GM12878 (cell line): Measurements from ENCODE around the gene TIGAR. TPM values are rescaled to one million over a fixed set of nuclear protein-coding genes. Genes with fewer than 3 reads are reported as not detected.

ENCODE experiments used
- ATAC-seq: fragments of 200-7000 bp; cut with Tn5 transposase; 3 replicates; pipeline ENCODE4 v1.9.1; 2020; ENCODE audit warnings: mild to moderate bottlenecking, moderate library complexity
- BruUV-seq: library from RNA; stranded (reverse); fragments of 400-500 nt; replicated peaks from 2 replicates; lab custom pipeline; 2021; lab: Mats Ljungman, UMichigan
- CTCF ChIA-PET: fragments of 300-600 bp; sonication (Branson Sonifier 250); formaldehyde crosslinking; extraction: SDS; loops from one replicate; lab custom pipeline; 2021; ENCODE audit warnings: inconsistent platforms; lab: Yijun Ruan, JAX
- POLR2A ChIA-PET: fragments of 350-600 bp; formaldehyde crosslinking; extraction: SDS; loops from one replicate; lab custom pipeline; 2021; ENCODE audit warnings: inconsistent platforms; lab: Charles Lee
- RAD21 ChIA-PET: fragments of 300-600 bp; sonication (Branson Sonifier 250); formaldehyde crosslinking; loops from one replicate; lab custom pipeline; 2023; ENCODE audit warnings: antibody characterized with exemption; ENCODE audit not compliant: unreplicated experiment; lab: Charles Lee
- SMC1A ChIA-PET: fragments of 300-600 bp; sonication (Branson Sonifier 250); formaldehyde crosslinking; loops from one replicate; lab custom pipeline; 2023; ENCODE audit not compliant: unreplicated experiment, uncharacterized antibody; lab: Charles Lee
- DNase-seq: peaks from one replicate; pipeline ENCODE4 v3.0.0-alpha.2; 2011; ENCODE audit warnings: low read depth, low spot score
- FAIRE-seq: peaks from 3 replicates; lab custom pipeline; 2011; peaks lifted over from hg19 to GRCh38; lab: Jason Lieb, UNC
- H2AFZ ChIP-seq: 2 replicates; pipeline ENCODE4 v1.6.0; 2011; ENCODE audit warnings: low read depth, low read length, control low read depth; ENCODE audit not compliant: control insufficient read depth
- H3K27ac ChIP-seq: 2 replicates; pipeline ENCODE4 v1.5.1; 2011; ENCODE audit warnings: control low read depth; ENCODE audit not compliant: control insufficient read depth, insufficient read depth
- H3K27me3 ChIP-seq, 2 experiments: replicated peaks in 1 of 2; 2 replicates each; pipeline versions ENCODE4 v1.6.0 to v1.6.1; 2011; ENCODE audit warnings: low read length in 1 of 2; ENCODE audit not compliant: control insufficient read depth in 2 of 2, insufficient read depth in 2 of 2
- H3K36me3 ChIP-seq, 2 experiments: 2 replicates each; pipeline ENCODE4 v1.5.1; 2011; ENCODE audit warnings: low read length in 1 of 2; ENCODE audit not compliant: control insufficient read depth in 2 of 2, insufficient read depth in 2 of 2
- H3K4me1 ChIP-seq: 2 replicates; pipeline ENCODE4 v1.6.1; 2011; ENCODE audit warnings: mild to moderate bottlenecking, low read length, moderate library complexity, mixed read lengths; ENCODE audit not compliant: control insufficient read depth, insufficient read depth
- H3K4me2 ChIP-seq: 2 replicates; pipeline ENCODE4 v1.6.0; 2011; ENCODE audit warnings: control low read depth; ENCODE audit not compliant: control insufficient read depth, insufficient read depth
- H3K4me3 ChIP-seq: fragments of 200-600 bp; sonication (generic); 2 replicates; pipeline ENCODE4 v1.5.1; 2016
- H3K79me2 ChIP-seq: 2 replicates; pipeline ENCODE4 v1.6.0; 2011; ENCODE audit warnings: low read length; ENCODE audit not compliant: control insufficient read depth, insufficient read depth
- H3K9ac ChIP-seq: 2 replicates; pipeline ENCODE4 v1.8.0; 2011; ENCODE audit warnings: low read length, control low read depth, mixed read lengths; ENCODE audit not compliant: control insufficient read depth, insufficient read depth
- H3K9me3 ChIP-seq: replicated peaks from 3 replicates; pipeline ENCODE4 v1.5.1; 2011; ENCODE audit warnings: mild to moderate bottlenecking, low read length; ENCODE audit not compliant: control insufficient read depth, insufficient read depth
- H4K20me1 ChIP-seq: 2 replicates; pipeline ENCODE4 v1.6.0; 2011; ENCODE audit not compliant: control insufficient read depth, insufficient read depth
- KLF5 ChIP-seq: fragments of 450-650 bp; IDR thresholded peaks from 2 replicates; pipeline ENCODE4 v1.6.1; 2014; ENCODE audit warnings: mild to moderate bottlenecking; ENCODE audit not compliant: partially characterized antibody
- MYC ChIP-seq: IDR thresholded peaks from 2 replicates; pipeline ENCODE4 v1.6.1; 2011; ENCODE audit warnings: mild to moderate bottlenecking, low read length, moderate library complexity, inconsistent platforms; ENCODE audit not compliant: insufficient read depth, insufficient replicate concordance, insufficient read length, severe bottlenecking
- POLR2AphosphoS5 ChIP-seq: IDR thresholded peaks from 2 replicates; pipeline ENCODE4 v1.6.1; 2011; ENCODE audit warnings: mild to moderate bottlenecking, low read length, inconsistent platforms
- whole genome bisulfite sequencing: methylation state at CpG from one replicate; pipeline ENCODE4 v1.1.6; 2016; ENCODE audit warnings: low lambda C conversion rate; ENCODE audit not compliant: insufficient replicate concordance, insufficient coverage; ENCODE audit errors: missing lambda C conversion rate; 5-methylcytosine and 5-hydroxymethylcytosine counted together
- in situ Hi-C: fragments of 300-500 bp; cut with MboI; formaldehyde crosslinking; loops from 9 replicates; pipeline ENCODE4 v1.14.3; 2018; ENCODE audit warnings: mixed read lengths
- intact Hi-C: fragments of 100-400 bp; cut with micrococcal nuclease; formaldehyde crosslinking; loops from one replicate; pipeline ENCODE4 v1.14.2; 2022; ENCODE audit not compliant: unreplicated experiment
- polyA plus RNA-seq, 11 experiments: library from polyadenylated mRNA; depleted of rRNA in 4 of 11; unstranded in 6 of 11; stranded (reverse) in 5 of 11; fragments of >200 nt; fragmentation: Nextera tagmentation in 4 of 11; fragmentation: Illumina TruSeq in 1 of 11; extraction: Ambion mirVana in 4 of 11; extraction: Trizol in 1 of 11; gene quantifications; 1 replicate in 1 of 11; 2 replicates in 10 of 11; pipeline versions ENCODE4 v1.2.1 to v1.2.3, GENCODE V29; 2011 to 2016; ENCODE audit warnings: inconsistent platforms in 2 of 11, missing spikeins in 2 of 11, low read depth in 1 of 11
- total RNA-seq, 4 experiments: library from RNA; depleted of rRNA in 3 of 4; stranded (reverse); fragments of >200 nt in 3 of 4; fragmentation: Illumina TruSeq in 1 of 4; extraction: Trizol in 1 of 4; gene quantifications; 2 replicates each; pipeline versions ENCODE4 v1.2.1 to v1.2.3, GENCODE V29; 2013 to 2021
- TF ChIP-seq, protein P1 (sequence below): IDR thresholded peaks from 2 replicates; pipeline ENCODE4 v1.6.1; 2012; ENCODE audit warnings: low read depth, low read length, improper control_type of control experiment

The TIGAR gene
- total and polyA plus RNA-seq, 10 of the 15 experiments (the other 5 are each of a cell fraction or from before 2014, with no cell fraction given): 7.6 to 45.7 (median 16.5) TPM

DNA sequence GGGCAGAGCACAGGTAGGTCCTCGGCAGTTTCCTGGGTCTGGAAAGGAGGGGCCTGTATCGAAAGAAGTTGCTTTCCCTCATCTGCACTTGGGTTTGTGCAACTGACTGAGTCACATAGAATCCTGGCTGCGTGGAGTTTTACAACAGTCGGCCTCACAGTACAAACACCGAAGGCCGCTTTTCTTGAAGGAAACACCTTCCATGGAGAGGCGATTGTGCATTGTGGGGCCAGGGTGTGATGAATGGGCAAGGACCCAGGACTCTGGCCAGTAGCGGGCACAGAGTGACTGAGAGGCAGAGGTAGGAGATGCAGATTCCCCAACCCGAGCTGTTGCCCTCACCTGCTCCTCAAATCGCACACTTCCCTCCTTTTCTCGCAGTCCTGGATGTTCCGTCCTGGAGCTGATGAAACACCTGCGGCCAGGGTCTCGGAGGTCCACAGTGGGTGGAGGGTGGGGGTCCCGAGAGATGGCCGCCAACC, 39.8 kb upstream of the TIGAR start:
- ATAC-seq (no peak), FAIRE-seq (no peak), DNase-seq (no peak)
- Histone ChIP-seq H3K4me1 (peaks cover 24% of the 10 kb centered on the region), H4K20me1 (peaks cover 31% of the 10 kb centered on the region), H2AFZ (no peak overlapping the region), H3K4me3 (no peak overlapping the region), H3K36me3 (peaks cover 53 to 67% of the 10 kb centered on the region in 2 experiments), H3K9ac (no peak overlapping the region), H3K27ac (no peak overlapping the region), H3K79me2 (peaks cover 89% of the 10 kb centered on the region), H3K4me2 (peak overlapping the region; percentile 22; the same call in 1 of the 2 replicates), H3K9me3 (no peaks in the 10 kb centered on the region), H3K27me3 (no peaks in the 10 kb centered on the region)
- ChIA-PET POLR2A (interaction anchor here (0.5 to 0.7 kb wide), 3 partner anchors 20 to 42 kb away, joined by 3 read pairs; no protein-coding TSS in a partner anchor), CTCF (interaction anchor here (0.9 to 1.1 kb wide), 4 partner anchors 120 to 395 kb away, joined by 3 to 4 read pairs (median 3); no protein-coding TSS in a partner anchor), SMC1A (interaction anchor here (14.5 kb wide), 1 partner anchor 165 kb away, joined by 222 read pairs; no protein-coding TSS in a partner anchor), RAD21 (interaction anchor here (0.6 to 1.3 kb wide), 3 partner anchors 12 to 138 kb away, joined by 3 to 4 read pairs (median 3); no protein-coding TSS in a partner anchor)
- WGBS: 95% methylated on average over 16 of the region's 16 CpGs
- in situ Hi-C loops: no loop called here
- BruUV-seq: no TSS peak
- TF ChIP-seq POLR2AphosphoS5 (peak; percentile 6; the same call in 1 of the 2 replicates), MYC (no peak), KLF5 (no peak)
- TF ChIP-seq, protein P1, sequence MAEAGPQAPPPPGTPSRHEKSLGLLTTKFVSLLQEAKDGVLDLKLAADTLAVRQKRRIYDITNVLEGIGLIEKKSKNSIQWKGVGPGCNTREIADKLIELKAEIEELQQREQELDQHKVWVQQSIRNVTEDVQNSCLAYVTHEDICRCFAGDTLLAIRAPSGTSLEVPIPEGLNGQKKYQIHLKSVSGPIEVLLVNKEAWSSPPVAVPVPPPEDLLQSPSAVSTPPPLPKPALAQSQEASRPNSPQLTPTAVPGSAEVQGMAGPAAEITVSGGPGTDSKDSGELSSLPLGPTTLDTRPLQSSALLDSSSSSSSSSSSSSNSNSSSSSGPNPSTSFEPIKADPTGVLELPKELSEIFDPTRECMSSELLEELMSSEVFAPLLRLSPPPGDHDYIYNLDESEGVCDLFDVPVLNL: no peak
- intact Hi-C loops: no loop called here
